ENCODE data around the gene NAGLU. TPM values are rescaled to one million over a fixed set of nuclear protein-coding genes. Genes with fewer than 3 reads are reported as not detected.

Gene NAGLU
- total RNA-seq, 1 donor from 2014 or later, result 58.7 TPM

DNA sequence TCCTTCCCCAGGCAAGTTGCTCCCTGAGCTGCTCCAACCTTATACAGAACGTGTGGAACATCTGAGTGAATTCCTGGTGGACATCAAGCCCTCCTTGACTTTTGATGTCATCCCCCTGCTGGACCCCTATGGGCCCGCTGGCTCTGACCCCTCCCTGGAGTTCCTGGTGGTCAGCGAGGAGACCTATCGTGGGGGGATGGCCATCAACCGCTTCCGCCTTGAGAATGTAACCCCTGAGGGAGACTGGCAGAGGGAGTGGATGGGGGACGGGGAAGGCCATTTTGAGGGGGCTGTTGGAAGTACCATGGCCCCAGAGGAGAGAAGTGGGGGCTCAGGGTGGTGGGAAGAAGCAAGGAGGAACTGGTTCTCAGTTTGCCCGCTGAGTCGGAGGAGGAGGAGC lies 27.9 kb downstream of the NAGLU start:
- no peak for DNase-seq (ENCODE audit: low spot score)

DNA sequence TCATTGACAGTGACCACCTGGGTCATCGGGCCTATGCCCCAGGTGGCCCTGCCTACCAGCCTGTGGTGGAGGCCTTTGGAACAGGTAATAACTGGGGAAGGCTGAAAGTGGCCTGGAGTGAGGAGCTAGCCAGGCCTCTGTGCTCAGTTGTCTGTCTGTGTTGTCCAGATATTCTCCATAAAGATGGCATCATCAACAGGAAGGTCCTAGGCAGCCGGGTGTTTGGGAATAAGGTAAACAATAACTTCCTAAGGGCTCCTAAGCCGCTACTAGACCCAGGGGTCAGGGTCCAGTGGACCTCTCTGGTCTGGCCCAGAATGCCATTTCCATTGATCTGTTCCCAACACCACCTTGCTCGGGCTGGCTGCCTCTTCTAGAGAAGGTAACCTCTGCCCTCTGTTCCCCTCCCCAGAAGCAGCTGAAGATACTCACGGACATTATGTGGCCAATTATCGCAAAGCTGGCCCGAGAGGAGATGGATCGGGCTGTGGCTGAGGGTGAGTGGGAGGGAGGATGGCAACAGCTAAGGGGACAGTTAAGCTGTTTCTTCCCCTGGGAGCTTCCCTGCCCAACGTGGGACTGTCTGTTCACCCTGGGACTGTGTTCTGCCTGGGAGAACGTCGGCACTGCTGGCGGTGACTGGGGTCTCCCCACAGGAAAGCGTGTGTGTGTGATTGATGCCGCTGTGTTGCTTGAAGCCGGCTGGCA lies 28.9 kb downstream of the NAGLU start:
- DNase-seq (ENCODE audit: low spot score), result no peak

DNA sequence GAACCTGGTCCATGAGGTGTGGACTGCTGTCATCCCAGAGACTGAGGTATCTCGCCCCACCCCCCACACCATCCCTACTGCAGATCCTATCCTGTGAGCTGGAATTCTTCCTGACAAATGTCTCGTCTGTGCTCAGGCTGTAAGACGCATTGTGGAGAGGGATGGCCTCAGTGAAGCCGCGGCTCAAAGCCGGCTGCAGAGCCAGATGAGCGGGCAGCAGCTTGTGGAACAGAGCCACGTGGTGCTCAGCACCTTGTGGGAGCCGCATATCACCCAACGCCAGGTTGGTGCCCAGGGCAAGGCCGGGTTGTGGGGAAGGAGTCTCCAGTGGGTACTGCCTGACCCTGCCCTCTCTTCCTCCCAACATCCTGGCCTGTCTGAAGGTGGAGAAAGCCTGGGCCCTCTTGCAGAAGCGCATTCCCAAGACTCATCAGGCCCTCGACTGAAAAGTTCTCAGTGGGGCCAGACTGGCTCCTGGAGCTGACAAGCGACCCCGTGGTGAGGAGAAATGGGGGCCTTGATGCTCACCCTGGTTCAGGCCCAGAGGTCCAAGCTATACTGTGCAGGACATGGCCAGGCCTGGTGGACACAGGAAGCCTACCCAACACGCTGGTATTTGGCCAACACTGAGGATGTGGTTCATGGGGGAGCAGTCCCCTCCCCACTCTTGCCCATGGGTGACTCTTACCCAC lies 29.6 kb downstream of the NAGLU start:
- DNase-seq (ENCODE audit: low spot score), result no peak

DNA sequence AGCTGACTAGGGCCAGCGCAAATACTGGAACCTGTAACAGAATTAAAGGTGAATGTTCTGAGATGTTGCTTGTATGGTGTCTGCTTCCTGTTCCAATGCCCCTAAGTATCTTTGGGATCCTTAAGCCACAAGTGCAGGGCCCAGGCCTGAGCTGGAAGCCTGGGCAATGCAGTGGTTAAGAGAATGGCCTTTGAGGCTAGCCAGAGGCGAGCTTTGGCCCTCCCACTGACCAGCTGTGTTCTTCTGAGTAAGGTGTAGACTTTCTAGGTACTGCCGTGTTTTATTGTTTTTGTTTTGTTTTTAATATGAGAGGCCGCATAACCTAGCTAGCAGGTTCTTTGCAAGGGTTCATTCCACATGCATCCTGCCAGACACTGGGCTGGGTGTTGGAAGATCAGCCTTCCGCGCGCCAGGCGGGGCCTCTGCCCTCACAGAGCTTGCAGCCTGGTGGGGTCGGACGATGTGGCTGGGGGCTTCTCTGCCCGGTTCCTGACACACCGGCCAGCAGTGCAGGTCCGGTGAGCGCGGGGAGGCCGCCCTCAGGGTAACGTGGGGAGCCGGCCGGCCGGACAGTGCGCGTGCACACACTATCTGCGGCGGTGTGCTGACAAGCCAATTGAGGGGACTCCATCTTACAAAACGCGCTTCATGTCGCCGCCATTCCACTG lies 30.3 kb downstream of the NAGLU start:
- no peak for DNase-seq (ENCODE audit: low spot score)

DNA sequence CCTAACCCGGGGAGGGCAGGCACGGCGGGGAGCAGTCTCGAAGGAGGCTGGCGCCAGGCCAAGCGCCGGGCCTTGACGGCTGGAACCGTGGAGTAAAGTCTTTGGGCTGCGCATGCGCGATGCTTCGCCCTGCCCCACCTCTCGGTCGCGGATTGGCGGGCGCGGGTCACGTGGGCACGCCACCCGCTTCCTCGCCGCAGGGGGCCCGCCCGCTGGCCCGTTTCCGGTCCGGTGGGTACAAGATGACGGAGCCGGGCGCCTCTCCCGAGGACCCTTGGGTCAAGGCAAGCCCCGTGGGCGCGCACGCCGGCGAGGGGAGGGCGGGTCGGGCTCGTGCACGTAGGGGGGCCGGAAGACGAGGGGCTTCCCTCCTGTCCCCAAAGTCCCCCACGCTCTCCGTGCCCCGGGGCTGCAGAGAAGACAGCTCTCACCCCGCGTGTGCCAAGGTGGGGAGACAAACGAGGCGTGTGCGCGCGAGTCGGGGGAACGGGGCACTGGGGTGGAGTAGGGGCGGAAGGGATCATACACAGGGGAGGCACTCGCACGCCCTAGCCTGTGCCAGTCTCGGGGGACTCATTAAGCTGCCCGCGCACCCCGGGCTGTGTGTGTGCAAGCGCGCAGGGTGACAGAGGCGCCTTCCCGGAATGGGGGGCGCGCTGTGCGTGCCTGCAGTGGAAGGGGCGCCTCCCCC lies 31.0 kb downstream of the NAGLU start, which contains the start of gene MLX:
MLX (plus strand) TSS at position 218 of the 691 bp plus-strand sequence; CDS start at position 243, 25 bp downstream.
- DNase-seq (ENCODE audit: low spot score), result peak; percentile 99

DNA sequence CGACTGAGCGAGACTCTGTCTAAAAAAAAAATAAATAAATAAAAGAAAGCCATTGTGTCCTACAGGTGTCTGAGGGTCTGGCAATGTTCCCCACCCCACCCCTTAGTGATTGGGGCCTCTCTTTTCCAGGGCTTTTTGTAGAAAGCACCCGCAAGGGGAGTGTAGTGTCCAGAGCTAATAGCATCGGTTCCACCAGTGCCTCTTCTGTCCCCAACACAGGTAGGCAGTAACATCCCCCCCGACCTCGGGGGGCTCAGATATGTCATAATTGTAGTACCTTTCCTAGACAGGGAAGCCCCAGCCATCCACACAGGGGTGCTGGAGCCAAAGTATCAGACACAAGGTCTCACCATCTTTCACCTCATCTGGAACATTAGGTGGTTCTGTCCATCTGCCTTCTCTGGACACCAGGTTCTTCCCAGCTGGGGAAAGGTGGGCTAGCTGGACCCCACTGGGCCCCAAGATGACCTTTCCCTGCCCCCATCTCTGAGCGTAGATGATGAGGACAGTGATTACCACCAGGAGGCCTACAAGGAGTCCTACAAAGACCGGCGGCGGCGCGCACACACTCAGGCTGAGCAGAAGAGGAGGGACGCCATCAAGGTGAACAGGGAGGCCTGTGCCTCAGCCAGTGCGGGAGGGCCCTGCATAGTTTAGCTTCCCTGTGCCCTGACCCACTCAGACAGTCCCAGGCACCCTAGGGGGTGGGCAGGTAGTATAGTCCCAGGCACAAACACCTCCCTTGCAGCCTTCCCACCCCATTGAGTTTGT lies 32.5 kb downstream of the NAGLU start:
- DNase-seq (ENCODE audit: low spot score), result no peak

DNA sequence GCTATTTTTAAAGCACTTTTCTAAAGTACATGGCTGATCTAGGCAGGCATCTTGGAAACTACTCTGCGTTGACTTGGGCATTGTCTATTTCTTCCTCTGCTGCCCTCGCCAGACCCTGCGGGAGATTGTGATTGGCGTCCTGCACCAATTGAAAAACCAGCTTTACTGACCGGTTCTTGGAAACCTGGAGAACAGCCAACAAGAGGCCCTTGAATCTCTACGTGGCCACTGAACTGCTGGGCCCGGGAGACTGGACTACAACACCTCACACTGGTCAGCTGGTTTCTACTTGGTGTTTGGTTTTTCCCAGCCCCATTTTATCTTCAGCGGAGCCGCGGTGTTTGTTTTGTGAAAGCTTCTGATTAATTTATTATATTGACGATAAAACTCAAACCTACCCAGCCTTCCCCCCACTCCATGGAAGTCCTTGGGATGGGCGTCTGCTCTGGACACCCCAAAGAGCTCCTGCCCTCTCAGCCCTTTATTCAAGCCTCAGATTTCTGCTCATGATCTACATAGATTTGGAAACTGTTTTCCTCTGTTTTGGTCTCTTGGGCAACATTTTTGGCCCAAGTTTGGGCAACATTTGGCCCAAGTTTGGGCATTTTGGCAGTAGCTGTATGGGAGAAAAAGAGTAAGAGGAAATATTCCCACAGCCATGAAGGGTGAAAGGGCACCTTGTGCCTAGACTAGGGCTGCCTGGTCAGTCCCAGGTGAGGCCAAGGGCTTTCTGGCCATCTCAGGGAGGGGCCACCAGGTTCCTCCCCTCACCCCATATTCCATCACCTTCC lies 35.6 kb downstream of the NAGLU start:
- no peak for DNase-seq (ENCODE audit: low spot score)

DNA sequence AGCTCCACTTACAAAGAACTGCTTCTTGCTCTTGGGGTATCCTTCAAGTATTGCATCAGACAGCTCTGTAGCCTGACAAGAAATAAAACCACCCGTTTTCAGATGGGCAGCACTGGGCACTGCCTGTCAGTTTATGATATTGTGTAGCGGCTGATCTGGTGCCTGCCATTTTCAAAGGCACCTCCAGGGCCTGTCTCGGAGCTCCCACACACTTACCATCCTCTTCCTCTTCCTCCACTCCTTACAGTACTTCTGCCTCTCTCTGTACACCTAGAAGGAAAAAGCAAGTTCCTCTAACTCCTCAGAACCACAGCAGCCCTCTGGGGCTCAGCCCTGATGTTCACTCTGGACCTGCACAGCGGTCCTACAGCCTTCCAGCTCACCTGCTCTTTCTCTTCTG lies 37.1 kb downstream of the NAGLU start:
- no peak for DNase-seq (ENCODE audit: low spot score)

DNA sequence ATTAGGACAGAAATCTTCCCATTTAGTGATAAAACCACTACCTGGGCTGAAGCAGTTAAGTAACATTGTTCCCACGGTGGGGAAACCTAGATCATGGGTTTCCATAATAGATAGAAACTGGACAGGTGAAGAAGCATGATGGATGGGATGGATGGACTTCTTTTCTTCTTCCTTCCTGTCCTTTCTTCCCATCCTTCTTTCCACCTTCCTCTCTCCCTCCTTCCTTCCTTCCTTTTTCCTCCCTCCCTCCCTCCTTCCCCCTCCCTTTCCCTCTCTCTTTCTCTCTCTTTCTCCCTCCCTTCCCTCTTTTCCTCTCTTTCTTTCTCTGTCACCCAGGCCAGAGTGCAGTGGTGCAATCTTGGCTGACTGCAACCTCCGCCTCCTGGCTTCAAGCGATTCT lies 38.4 kb downstream of the NAGLU start:
- DNase-seq (ENCODE audit: low spot score), result no peak

DNA sequence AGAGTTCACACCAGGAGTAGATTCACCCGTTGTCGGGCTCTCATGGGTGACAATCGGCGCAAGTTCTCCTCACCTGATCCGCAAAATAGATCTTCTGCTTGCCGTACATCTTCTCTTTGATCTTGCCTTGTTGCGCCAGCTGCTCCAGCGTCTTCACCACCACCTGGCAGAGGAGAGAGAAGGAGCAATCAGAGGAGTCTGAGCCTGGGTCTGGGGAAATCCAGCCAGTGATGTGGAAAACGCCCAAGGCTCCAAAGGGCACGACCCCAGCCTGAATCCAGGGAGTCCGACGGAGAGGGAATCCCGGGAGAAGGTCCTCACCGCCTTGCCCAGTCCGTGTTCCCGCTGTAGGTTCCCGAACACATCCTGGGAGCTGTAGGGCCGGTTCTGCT lies 41.1 kb downstream of the NAGLU start:
- DNase-seq (ENCODE audit: low spot score), result no peak

DNA sequence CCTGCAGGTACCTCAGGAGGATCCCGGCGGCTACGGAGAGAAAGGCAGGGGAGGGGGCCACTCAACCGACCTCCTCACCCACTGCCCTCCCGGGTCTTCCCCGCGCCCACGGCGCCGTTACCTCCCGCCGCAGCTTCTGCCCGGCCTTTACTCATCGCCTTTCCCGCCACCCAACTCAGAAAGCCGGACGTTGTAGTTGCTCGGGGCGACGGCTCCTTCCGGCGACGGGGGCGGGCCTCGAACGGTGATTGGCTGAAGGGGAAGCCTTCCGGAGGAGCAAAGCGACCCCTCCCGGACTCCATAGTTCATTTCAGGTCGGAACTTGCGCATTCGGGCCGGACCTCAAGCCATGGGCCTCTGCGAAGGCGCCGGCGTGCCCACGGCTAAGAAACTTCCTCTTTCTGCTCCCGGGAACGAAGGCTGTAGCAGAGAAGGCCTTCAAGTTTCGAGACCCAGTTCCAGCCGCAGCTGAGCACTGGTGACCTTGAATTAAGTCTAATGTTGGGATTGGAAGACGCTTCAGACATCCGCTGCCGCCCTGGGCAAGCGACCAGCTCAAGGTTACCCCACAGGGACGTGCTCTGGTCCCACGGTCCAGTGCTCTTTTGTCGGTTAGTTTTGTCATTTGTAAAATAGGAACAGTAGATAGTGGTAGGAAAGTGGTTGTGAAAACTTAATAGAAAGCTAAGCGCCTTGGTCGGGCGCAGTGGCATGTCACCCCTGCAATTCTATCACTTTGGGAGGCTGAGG lies 41.7 kb downstream of the NAGLU start, which contains the start of gene PSMC3IP:
PSMC3IP (minus strand) TSS at position 198 of the 750 bp plus-strand sequence; CDS start at position 155, 43 bp downstream.
- DNase-seq (ENCODE audit: low spot score), result peak; percentile 98

DNA sequence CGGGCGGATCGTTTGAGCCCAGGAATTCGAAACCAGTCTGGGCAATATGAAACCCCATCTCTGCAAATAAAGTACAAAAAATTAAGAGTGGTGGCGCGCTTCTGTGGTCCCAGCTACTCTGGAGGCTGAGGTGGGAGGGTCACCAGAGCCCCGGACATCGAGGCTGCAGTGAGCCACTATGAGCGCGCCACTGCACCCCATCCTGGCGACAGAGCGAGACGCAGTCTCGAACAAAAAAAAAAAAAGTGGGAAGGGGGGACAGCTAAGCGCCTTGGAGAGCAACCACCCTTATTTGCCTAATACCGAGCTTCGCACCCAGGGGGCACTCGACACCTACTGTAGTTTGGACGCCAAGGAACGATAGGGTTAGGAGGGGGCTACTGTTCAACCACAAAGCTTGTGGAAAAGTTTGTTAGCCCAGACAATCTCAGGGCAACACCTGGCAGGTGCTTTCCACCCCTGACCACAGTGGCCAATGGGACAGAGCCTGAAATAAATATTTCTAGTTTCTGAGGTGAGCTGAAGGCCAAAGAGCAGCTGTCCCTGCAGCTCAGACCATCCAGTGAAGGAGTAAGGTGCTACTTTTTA lies 42.3 kb downstream of the NAGLU start:
- DNase-seq (ENCODE audit: low spot score), result no peak

DNA sequence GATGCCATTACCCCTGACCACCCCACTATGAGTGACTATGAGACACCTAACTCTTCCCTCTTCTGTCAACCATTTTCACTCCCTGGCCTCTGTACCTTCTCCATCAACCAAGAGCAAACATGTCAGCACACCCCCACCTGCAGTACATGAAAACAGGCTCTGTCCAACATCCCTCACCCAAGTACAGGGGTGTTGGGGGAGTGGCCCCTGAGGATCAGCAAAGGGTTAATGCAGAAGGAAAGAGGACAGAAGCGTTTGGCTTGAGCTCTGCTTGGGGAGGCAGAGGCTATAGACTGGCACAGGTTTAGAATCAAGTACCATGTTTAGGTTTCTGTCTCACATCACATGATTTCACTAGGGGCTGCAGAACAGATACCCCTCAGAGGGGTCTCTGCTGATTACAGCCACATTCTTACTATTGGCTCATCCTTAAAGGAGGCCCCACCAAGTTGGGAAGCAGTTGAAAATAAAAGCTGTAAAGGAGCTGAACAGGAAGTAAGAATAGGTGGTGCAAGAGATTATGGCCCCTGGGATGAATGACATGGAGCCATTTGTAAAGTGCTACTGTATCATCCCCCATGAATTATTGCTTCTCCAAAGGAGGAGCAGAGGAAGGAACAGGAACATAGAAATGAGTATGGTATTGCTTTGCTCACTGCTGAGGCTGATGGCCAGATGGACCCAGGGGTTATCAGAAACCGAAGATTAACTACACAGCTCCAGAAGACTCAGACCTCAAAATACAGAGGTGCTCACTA lies 43.9 kb downstream of the NAGLU start:
- no peak for DNase-seq (ENCODE audit: low spot score)

DNA sequence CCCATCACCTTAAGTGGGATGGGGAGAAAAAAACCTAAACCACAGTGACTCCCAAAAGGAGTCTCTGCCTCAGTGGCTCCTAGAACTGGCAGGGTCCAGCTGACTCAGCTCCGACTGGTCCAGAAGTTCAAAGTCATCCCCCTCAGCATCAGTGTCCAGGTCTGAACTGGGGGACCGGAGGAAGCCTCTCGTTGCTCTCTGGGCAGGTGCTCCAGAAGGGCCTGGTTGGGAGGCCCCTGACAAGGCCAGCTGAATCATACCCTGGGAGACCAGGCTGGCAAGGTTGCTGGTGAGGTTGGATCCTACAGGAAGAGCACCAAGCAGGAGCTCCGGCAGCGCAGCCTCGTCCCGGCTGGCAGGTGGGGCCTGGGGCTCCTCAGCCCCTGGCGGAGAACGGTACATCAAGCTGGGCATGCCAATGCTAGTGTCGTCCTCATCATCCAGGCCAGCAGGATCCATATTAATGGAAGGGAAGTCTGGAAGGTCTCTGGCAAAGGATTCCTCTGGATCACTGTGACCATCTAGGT lies 45.8 kb downstream of the NAGLU start:
- no peak for DNase-seq (ENCODE audit: low spot score)

DNA sequence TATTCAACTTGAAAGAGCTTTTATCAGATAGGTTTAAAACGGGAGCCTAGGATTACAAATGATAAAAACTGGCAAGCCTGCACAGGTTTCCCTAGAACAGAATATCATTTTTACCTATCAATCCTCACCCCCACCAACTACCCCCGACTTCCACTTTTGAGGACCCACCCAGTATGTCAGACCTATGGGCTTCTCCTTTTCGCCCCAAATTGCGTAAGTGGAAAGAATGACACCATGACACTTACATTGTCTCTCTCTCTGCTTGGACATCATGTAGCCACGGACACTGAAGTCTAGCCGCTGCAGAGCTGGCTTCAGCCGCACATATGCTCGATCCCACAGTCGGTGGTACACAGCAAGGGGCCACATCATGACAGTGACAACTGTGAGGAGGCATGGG lies 48.8 kb downstream of the NAGLU start:
- DNase-seq (ENCODE audit: low spot score), result no peak

DNA sequence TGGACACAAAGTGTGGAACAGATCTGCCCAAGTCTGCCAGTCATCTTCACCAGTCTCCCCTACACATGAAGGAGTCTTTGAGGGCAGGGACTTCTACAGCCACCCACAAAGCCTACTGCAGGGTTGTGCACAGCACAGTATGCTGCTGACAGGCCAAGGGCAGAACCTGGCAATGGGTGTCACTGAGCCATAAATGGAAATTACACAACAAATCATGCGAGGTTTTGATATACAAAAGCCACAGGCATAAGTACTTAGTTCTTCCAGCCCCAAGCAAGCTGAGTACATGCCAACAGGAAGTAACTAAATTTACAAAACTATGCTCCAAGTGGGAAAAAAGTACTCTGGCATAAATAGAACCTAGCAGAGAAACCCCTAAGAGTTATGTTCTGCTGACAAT lies 49.3 kb downstream of the NAGLU start:
- DNase-seq (ENCODE audit: low spot score), result no peak

DNA sequence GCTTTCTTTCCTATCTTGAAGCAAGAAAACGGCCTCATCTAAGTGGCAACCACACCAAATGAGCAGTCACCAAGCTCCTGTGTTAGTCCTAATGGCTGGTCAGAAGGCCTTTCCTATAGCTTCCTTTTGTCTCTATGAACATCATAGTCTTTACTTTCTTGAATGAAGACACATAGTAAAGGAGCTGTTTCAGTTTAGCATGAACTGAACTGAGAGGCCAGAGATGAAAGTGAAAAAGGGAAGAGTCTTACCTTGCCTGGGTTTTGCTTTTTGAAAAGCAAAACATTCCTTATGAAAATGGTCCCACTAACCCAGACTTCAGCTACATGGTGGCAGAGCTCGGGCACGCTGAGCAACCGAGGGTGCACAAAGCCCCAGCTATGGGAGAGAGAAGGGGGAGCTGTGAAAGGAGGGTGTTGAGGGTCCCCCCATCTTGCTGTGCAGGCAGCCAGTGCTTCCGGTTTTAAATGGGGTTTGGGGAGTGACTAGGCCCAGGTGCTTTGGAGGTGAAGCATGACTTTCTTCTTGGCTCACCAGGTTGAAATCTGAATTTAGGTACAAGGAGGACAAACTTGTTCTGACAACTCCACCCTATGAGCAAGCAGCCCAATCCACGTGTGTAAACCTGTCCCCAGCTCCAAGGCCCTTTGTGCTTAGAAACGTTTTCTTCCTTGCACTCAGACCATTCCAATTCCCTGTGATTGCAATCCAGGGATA lies 50.6 kb downstream of the NAGLU start:
- DNase-seq (ENCODE audit: low spot score), result no peak
